Upper lobe of left lung (tissue), 6 donors: ENCODE measurements around the gene IPMK. TPM values are rescaled to one million over a fixed set of nuclear protein-coding genes. Genes with fewer than 3 reads are reported as not detected.

ENCODE experiments used
- ATAC-seq, 2 donors: fragments of 200-7000 bp; cut with Tn5 transposase; one replicate each; pipeline ENCODE4 v1.9.1; 2022; ENCODE audit warnings: mild to moderate bottlenecking in 2 of 2, moderate library complexity in 2 of 2; ENCODE audit not compliant: low FRiP score in 2 of 2
- DNase-seq, 2 donors: peaks; one replicate each; pipeline ENCODE4 v3.0.0-alpha.2; 2019 to 2020
- H3K27ac ChIP-seq, 4 donors: fragments of 200-600 bp; sonication (generic); one replicate each; pipeline ENCODE4 v1.5.1; 2016 to 2019
- H3K27me3 ChIP-seq, 4 donors: fragments of 200-600 bp; sonication (generic); one replicate each; pipeline ENCODE4 v1.5.1; 2017 to 2019
- H3K36me3 ChIP-seq, 4 donors: fragments of 200-600 bp; sonication (generic); one replicate each; pipeline ENCODE4 v1.5.1; 2016 to 2019
- H3K4me1 ChIP-seq, 4 donors: fragments of 200-600 bp; sonication (generic); one replicate each; pipeline ENCODE4 v1.5.1; 2018 to 2019
- H3K4me3 ChIP-seq, 4 donors: fragments of 200-600 bp; sonication (generic); one replicate each; pipeline ENCODE4 v1.5.1; 2017 to 2019; ENCODE audit warnings: mild to moderate bottlenecking in 2 of 4, moderate library complexity in 1 of 4
- H3K9me3 ChIP-seq, 4 donors: fragments of 200-600 bp; sonication (generic); one replicate each; pipeline ENCODE4 v1.5.1; 2018 to 2019
- CTCF ChIP-seq, 6 experiments: fragments of 450-650 bp in 4 of 6; fragments of 200-600 bp in 2 of 6; sonication (generic) in 2 of 6; IDR thresholded peaks; one replicate each; pipeline ENCODE4 v1.5.1; 2016 to 2019; ENCODE audit warnings: antibody characterized with exemption in 6 of 6
- EP300 ChIP-seq, 4 donors: sonication (generic); formaldehyde crosslinking; IDR thresholded peaks; one replicate each; pipeline ENCODE4 v1.5.1; 2017; ENCODE audit warnings: antibody characterized with exemption in 4 of 4, control low read depth in 2 of 4
- POLR2A ChIP-seq, 4 donors: fragments of 450-650 bp; IDR thresholded peaks; one replicate each; pipeline ENCODE4 v1.5.1; 2016 to 2017; ENCODE audit warnings: antibody characterized with exemption in 4 of 4, mild to moderate bottlenecking in 2 of 4
- POLR2AphosphoS5 ChIP-seq, 2 donors: sonication (generic); formaldehyde crosslinking; IDR thresholded peaks; one replicate each; pipeline ENCODE4 v1.5.1; 2017; ENCODE audit warnings: antibody characterized with exemption in 2 of 2
- WGBS, 2 donors: methylation state at CpG; one replicate each; pipeline ENCODE4 v1.1.5; 2017 to 2018; 5-methylcytosine and 5-hydroxymethylcytosine counted together
- total RNA-seq, 6 donors: library from RNA; depleted of rRNA in 4 of 6; stranded (reverse); fragments of >200 nt in 4 of 6; gene quantifications; one replicate each; pipeline versions ENCODE4 v1.1.0 to v1.2.1, GENCODE V29; 2016 to 2021
- donor health status: DM: no; HTN: no; CAD: no; lungs with moderate emphysema.
- donor health status: DM: no; HTN: yes; CAD: no; lungs with severe emphysema.

The IPMK gene
- total RNA-seq, 6 donors from 2014 or later: 2.6 to 10.7 (median 5.7) TPM

- H3K9me3 ChIP-seq: no peaks in the 10 kb centered on the region
- H3K27me3 ChIP-seq: no peaks in the 10 kb centered on the region
- 88 to 90% methylated on average over 7 of the region's 7 CpGs for WGBS, 2 donors
- DNase-seq (no peak), ATAC-seq (no peak)
- H3K4me1 ChIP-seq: no peaks in the 10 kb centered on the region
- H3K36me3 ChIP-seq: no peaks in the 10 kb centered on the region
- TF ChIP-seq POLR2A (IDR thresholded peaks at IDR 0.05) (no peak), POLR2AphosphoS5 (IDR thresholded peaks at IDR 0.05) (no peak), EP300 (IDR thresholded peaks at IDR 0.05) (no peak), CTCF (IDR thresholded peaks at IDR 0.05) (no peak)
- H3K4me3 ChIP-seq: no peak overlapping the region
- no peak overlapping the region for H3K27ac ChIP-seq
Measured at GRCh38 chr10:58184120-58184670, 83.5 kb downstream of the IPMK start.

- DNase-seq: no peak
- H3K36me3 ChIP-seq: no peaks in the 10 kb centered on the region
- 71 to 73% methylated on average over 6 of the region's 6 CpGs for WGBS, 2 donors
- ATAC-seq: no peak
- H3K27ac ChIP-seq: no peak overlapping the region
- H3K9me3 ChIP-seq: no peaks in the 10 kb centered on the region
- H3K4me3 ChIP-seq: no peak overlapping the region
- no peaks in the 10 kb centered on the region for H3K27me3 ChIP-seq
- TF ChIP-seq CTCF (IDR thresholded peaks at IDR 0.05) (no peak), EP300 (IDR thresholded peaks at IDR 0.05) (no peak), POLR2AphosphoS5 (IDR thresholded peaks at IDR 0.05) (no peak), POLR2A (IDR thresholded peaks at IDR 0.05) (no peak)
- H3K4me1 ChIP-seq: no peaks in the 10 kb centered on the region
Measured at GRCh38 chr10:58180666-58181065, 87.0 kb downstream of the IPMK start.

GRCh38 chr10:58179238-58179637 lies 88.5 kb downstream of the IPMK start:
- no peaks in the 10 kb centered on the region for H3K27me3 ChIP-seq
- H3K9me3 ChIP-seq: no peaks in the 10 kb centered on the region
- DNase-seq (no peak), ATAC-seq (no peak)
- H3K36me3 ChIP-seq: no peaks in the 10 kb centered on the region
- WGBS, 2 donors: 74 to 98% methylated on average over 2 of the region's 2 CpGs
- TF ChIP-seq CTCF (IDR thresholded peaks at IDR 0.05): no peak
- no peak for TF ChIP-seq POLR2A (IDR thresholded peaks at IDR 0.05)
- H3K4me1 ChIP-seq: no peaks in the 10 kb centered on the region
- H3K27ac ChIP-seq: no peak overlapping the region
- no peak overlapping the region for H3K4me3 ChIP-seq

- Histone ChIP-seq H3K27ac (no peak overlapping the region), H3K36me3 (no peaks in the 10 kb centered on the region), H3K4me1 (no peaks in the 10 kb centered on the region), H3K4me3 (no peak overlapping the region), H3K9me3 (no peaks in the 10 kb centered on the region), H3K27me3 (no peaks in the 10 kb centered on the region)
- DNase-seq (no peak), ATAC-seq (peak in 1 of 2 donors; percentile 60)
- WGBS, 2 donors: 47 to 60% methylated on average over 1 of the region's 1 CpG
- no peak for TF ChIP-seq POLR2AphosphoS5 (IDR thresholded peaks at IDR 0.05)
- no peak for TF ChIP-seq EP300 (IDR thresholded peaks at IDR 0.05)
- no peak for TF ChIP-seq CTCF (IDR thresholded peaks at IDR 0.05)
- TF ChIP-seq POLR2A (IDR thresholded peaks at IDR 0.05): no peak
Measured at GRCh38 chr10:58178811-58179210, 88.9 kb downstream of the IPMK start.

GRCh38 chr10:58177362-58177947 lies 90.2 kb downstream of the IPMK start:
- H3K36me3 ChIP-seq: no peaks in the 10 kb centered on the region
- peak; percentile 38 to 65 (median 53) for TF ChIP-seq CTCF (IDR thresholded peaks at IDR 0.05)
- TF ChIP-seq POLR2AphosphoS5 (IDR thresholded peaks at IDR 0.05): no peak
- H3K4me1 ChIP-seq: no peaks in the 10 kb centered on the region
- H3K27me3 ChIP-seq: no peaks in the 10 kb centered on the region
- H3K27ac ChIP-seq: no peak overlapping the region
- ATAC-seq (peak in 1 of 2 donors; percentile 79), DNase-seq (no peak)
- H3K4me3 ChIP-seq: no peak overlapping the region
- H3K9me3 ChIP-seq: no peaks in the 10 kb centered on the region
- WGBS, 2 donors: 13 to 22% methylated on average over 3 of the region's 3 CpGs
